Upper lobe of left lung (tissue), 6 donors: Measurements from ENCODE around the gene ABCA13. TPM values are rescaled to one million over a fixed set of nuclear protein-coding genes. Genes with fewer than 3 reads are reported as not detected.
A peak's percentile ranks its signal among the peaks of the same experiment; 100 is the strongest.

ENCODE experiments used
- ATAC-seq, 2 donors: fragments of 200-7000 bp; cut with Tn5 transposase; one replicate each; pipeline ENCODE4 v1.9.1; 2022; ENCODE audit warnings: mild to moderate bottlenecking in 2 of 2, moderate library complexity in 2 of 2; ENCODE audit not compliant: low FRiP score in 2 of 2
- DNase-seq, 2 donors: peaks; one replicate each; pipeline ENCODE4 v3.0.0-alpha.2; 2019 to 2020
- H3K27ac ChIP-seq, 4 donors: fragments of 200-600 bp; sonication (generic); one replicate each; pipeline ENCODE4 v1.5.1; 2016 to 2019
- H3K27me3 ChIP-seq, 4 donors: fragments of 200-600 bp; sonication (generic); one replicate each; pipeline ENCODE4 v1.5.1; 2017 to 2019
- H3K36me3 ChIP-seq, 4 donors: fragments of 200-600 bp; sonication (generic); one replicate each; pipeline ENCODE4 v1.5.1; 2016 to 2019
- H3K4me1 ChIP-seq, 4 donors: fragments of 200-600 bp; sonication (generic); one replicate each; pipeline ENCODE4 v1.5.1; 2018 to 2019
- H3K4me3 ChIP-seq, 4 donors: fragments of 200-600 bp; sonication (generic); one replicate each; pipeline ENCODE4 v1.5.1; 2017 to 2019; ENCODE audit warnings: mild to moderate bottlenecking in 2 of 4, moderate library complexity in 1 of 4
- H3K9me3 ChIP-seq, 4 donors: fragments of 200-600 bp; sonication (generic); one replicate each; pipeline ENCODE4 v1.5.1; 2018 to 2019
- EP300 ChIP-seq, 4 donors: sonication (generic); formaldehyde crosslinking; IDR thresholded peaks; one replicate each; pipeline ENCODE4 v1.5.1; 2017; ENCODE audit warnings: antibody characterized with exemption in 4 of 4, control low read depth in 2 of 4
- POLR2A ChIP-seq, 4 donors: fragments of 450-650 bp; IDR thresholded peaks; one replicate each; pipeline ENCODE4 v1.5.1; 2016 to 2017; ENCODE audit warnings: antibody characterized with exemption in 4 of 4, mild to moderate bottlenecking in 2 of 4
- POLR2AphosphoS5 ChIP-seq, 2 donors: sonication (generic); formaldehyde crosslinking; IDR thresholded peaks; one replicate each; pipeline ENCODE4 v1.5.1; 2017; ENCODE audit warnings: antibody characterized with exemption in 2 of 2
- WGBS, 2 donors: methylation state at CpG; one replicate each; pipeline ENCODE4 v1.1.5; 2017 to 2018; 5-methylcytosine and 5-hydroxymethylcytosine counted together
- total RNA-seq, 6 donors: library from RNA; depleted of rRNA in 4 of 6; stranded (reverse); fragments of >200 nt in 4 of 6; gene quantifications; one replicate each; pipeline versions ENCODE4 v1.1.0 to v1.2.1, GENCODE V29; 2016 to 2021
- TF ChIP-seq, protein P1 (sequence below), 6 experiments: fragments of 450-650 bp in 4 of 6; fragments of 200-600 bp in 2 of 6; sonication (generic) in 2 of 6; IDR thresholded peaks; one replicate each; pipeline ENCODE4 v1.5.1; 2016 to 2019; ENCODE audit warnings: antibody characterized with exemption in 6 of 6
- donor health status: DM: no; HTN: no; CAD: no; lungs with moderate emphysema.
- donor health status: DM: no; HTN: yes; CAD: no; lungs with severe emphysema.

The ABCA13 gene
- total RNA-seq, 6 donors from 2014 or later, result 0.49 to 27.7 (median 7.1) TPM

DNA sequence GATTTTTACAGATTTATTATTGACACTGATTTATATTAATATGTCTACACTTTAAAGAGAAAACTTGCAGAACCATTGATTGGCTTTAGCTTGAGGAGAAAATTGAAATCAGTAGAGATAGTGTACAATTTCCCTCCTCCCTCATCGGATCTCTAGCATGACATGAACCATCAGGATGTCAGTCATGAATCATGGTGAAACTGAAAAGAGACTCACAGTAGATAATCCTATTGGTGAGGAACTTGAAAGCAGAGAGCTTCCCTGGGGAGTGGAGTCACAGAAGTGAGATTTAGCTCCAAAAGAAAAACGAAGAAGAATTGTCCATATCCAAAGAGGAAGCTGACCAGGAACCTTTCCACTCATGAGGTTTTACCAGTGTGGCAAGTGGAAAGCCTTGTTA is 346.8 kb downstream of the ABCA13 start:
- Histone ChIP-seq H3K27ac (no peak overlapping the region), H3K36me3 (no peaks in the 10 kb centered on the region), H3K4me3 (no peak overlapping the region), H3K27me3 (no peaks in the 10 kb centered on the region), H3K4me1 (no peaks in the 10 kb centered on the region), H3K9me3 (no peaks in the 10 kb centered on the region)
- DNase-seq (no peak), ATAC-seq (no peak)
- WGBS, 2 donors, result 52 to 66% methylated on average over 2 of the region's 2 CpGs
- TF ChIP-seq POLR2A (IDR thresholded peaks at IDR 0.05) (no peak), POLR2AphosphoS5 (IDR thresholded peaks at IDR 0.05) (no peak), EP300 (IDR thresholded peaks at IDR 0.05) (no peak)
- TF ChIP-seq, protein P1, sequence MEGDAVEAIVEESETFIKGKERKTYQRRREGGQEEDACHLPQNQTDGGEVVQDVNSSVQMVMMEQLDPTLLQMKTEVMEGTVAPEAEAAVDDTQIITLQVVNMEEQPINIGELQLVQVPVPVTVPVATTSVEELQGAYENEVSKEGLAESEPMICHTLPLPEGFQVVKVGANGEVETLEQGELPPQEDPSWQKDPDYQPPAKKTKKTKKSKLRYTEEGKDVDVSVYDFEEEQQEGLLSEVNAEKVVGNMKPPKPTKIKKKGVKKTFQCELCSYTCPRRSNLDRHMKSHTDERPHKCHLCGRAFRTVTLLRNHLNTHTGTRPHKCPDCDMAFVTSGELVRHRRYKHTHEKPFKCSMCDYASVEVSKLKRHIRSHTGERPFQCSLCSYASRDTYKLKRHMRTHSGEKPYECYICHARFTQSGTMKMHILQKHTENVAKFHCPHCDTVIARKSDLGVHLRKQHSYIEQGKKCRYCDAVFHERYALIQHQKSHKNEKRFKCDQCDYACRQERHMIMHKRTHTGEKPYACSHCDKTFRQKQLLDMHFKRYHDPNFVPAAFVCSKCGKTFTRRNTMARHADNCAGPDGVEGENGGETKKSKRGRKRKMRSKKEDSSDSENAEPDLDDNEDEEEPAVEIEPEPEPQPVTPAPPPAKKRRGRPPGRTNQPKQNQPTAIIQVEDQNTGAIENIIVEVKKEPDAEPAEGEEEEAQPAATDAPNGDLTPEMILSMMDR (IDR thresholded peaks at IDR 0.05), result no peak

DNA sequence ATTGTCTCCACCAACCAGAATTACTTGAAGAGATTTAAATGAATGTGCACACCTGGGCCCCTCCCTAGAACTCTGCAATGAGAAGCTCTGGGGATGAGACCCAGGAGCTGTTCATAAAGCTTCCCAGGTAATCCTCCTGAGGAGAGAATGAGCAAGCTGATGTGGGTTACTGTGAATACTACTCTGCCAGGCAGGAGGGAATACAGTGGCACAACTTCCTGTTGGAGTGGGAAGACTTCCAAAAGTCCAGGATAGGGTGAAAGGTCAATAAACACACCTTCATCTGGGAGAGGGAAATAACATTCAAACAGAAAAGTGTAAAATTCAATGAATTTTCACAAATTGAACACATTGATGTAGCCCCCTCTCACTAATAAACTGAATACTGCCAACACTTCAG is 351.4 kb downstream of the ABCA13 start:
- Histone ChIP-seq H3K27ac (no peak overlapping the region), H3K9me3 (no peaks in the 10 kb centered on the region), H3K4me1 (no peaks in the 10 kb centered on the region), H3K36me3 (no peaks in the 10 kb centered on the region), H3K27me3 (no peaks in the 10 kb centered on the region), H3K4me3 (no peak overlapping the region)
- DNase-seq, result no peak
- no peak for ATAC-seq
- TF ChIP-seq, protein P1 (IDR thresholded peaks at IDR 0.05), result no peak
- TF ChIP-seq POLR2AphosphoS5 (IDR thresholded peaks at IDR 0.05), result no peak
- no peak for TF ChIP-seq POLR2A (IDR thresholded peaks at IDR 0.05)
- TF ChIP-seq EP300 (IDR thresholded peaks at IDR 0.05), result no peak

GRCh38 chr7:48525736-48526732 is 354.8 kb downstream of the ABCA13 start:
- no peak overlapping the region for H3K27ac ChIP-seq
- 70 to 72% methylated on average over 3 of the region's 3 CpGs for WGBS, 2 donors
- H3K36me3 ChIP-seq, result no peaks in the 10 kb centered on the region
- H3K4me3 ChIP-seq, result no peak overlapping the region
- no peaks in the 10 kb centered on the region for H3K4me1 ChIP-seq
- ATAC-seq (no peak), DNase-seq (no peak)
- TF ChIP-seq POLR2AphosphoS5 (IDR thresholded peaks at IDR 0.05) (no peak), POLR2A (IDR thresholded peaks at IDR 0.05) (no peak), EP300 (IDR thresholded peaks at IDR 0.05) (no peak)
- TF ChIP-seq, protein P1 (IDR thresholded peaks at IDR 0.05), result no peak
- H3K9me3 ChIP-seq, result no peaks in the 10 kb centered on the region
- no peaks in the 10 kb centered on the region for H3K27me3 ChIP-seq

GRCh38 chr7:48528646-48529045 is 357.4 kb downstream of the ABCA13 start:
- Histone ChIP-seq H3K36me3 (no peaks in the 10 kb centered on the region), H3K27me3 (no peaks in the 10 kb centered on the region), H3K27ac (no peak overlapping the region), H3K9me3 (no peaks in the 10 kb centered on the region), H3K4me3 (no peak overlapping the region), H3K4me1 (no peaks in the 10 kb centered on the region)
- 29 to 92% methylated on average over 1 of the region's 1 CpG for WGBS, 2 donors
- DNase-seq (no peak), ATAC-seq (peak in 1 of 2 donors; percentile 40)
- TF ChIP-seq EP300 (IDR thresholded peaks at IDR 0.05), result no peak
- TF ChIP-seq POLR2AphosphoS5 (IDR thresholded peaks at IDR 0.05), result no peak
- TF ChIP-seq POLR2A (IDR thresholded peaks at IDR 0.05), result no peak
- TF ChIP-seq, protein P1 (IDR thresholded peaks at IDR 0.05), result no peak
